T-cell (primary cell): ENCODE data around the gene HNRNPAB. TPM values are rescaled to one million over a fixed set of nuclear protein-coding genes. Genes with fewer than 3 reads are reported as not detected.

Experiments
- ATAC-seq, 4 experiments: fragments of 200-7000 bp in 3 of 4; fragments of 150-1000 bp in 1 of 4; cut with Tn5 transposase; replicated peaks in 1 of 4; 1 replicate in 3 of 4; 2 replicates in 1 of 4; pipeline ENCODE4 v1.10.0; 2021; ENCODE audit warnings: moderate library complexity in 3 of 4, mild to moderate bottlenecking in 2 of 4, moderate number of reproducible peaks in 1 of 4
- CTCF ChIA-PET, 2 donors: fragments of 300-600 bp; sonication (Branson Sonifier 250); formaldehyde crosslinking; loops; one replicate each; lab custom pipeline; 2022; ENCODE audit warnings: antibody characterized with exemption in 2 of 2; lab: Charles Lee
- POLR2A ChIA-PET, 2 donors: fragments of 300-600 bp; sonication (Branson Sonifier 250); formaldehyde crosslinking; loops; one replicate each; lab custom pipeline; 2022; ENCODE audit warnings: antibody characterized with exemption in 2 of 2; lab: Charles Lee
- DNase-seq, 35 experiments: peaks; one replicate each; pipeline versions ENCODE4 v3.0.0 to v3.0.0-alpha.2; 2013 to 2023
- H3K27ac ChIP-seq: one replicate; pipeline ENCODE4 v1.5.1; 2013; ENCODE audit warnings: low read length
- H3K27me3 ChIP-seq, 2 experiments: replicated peaks in 1 of 2; 1 replicate in 1 of 2; 2 replicates in 1 of 2; pipeline versions ENCODE4 v1.6.1 to v1.7.0; 2013; ENCODE audit warnings: low read length in 1 of 2, mixed read lengths in 1 of 2; ENCODE audit not compliant: control insufficient read depth in 2 of 2, insufficient read depth in 2 of 2; ENCODE audit errors: extremely low read depth in 1 of 2
- H3K36me3 ChIP-seq, 2 donors: 1 replicate in 1 of 2; 2 replicates in 1 of 2; pipeline versions ENCODE4 v1.6.1 to v1.7.0; 2013; ENCODE audit warnings: low read length in 1 of 2; ENCODE audit not compliant: control insufficient read depth in 2 of 2, insufficient read depth in 1 of 2; ENCODE audit errors: extremely low read depth in 1 of 2
- H3K4me1 ChIP-seq, 2 experiments: 1 replicate in 1 of 2; 2 replicates in 1 of 2; pipeline versions ENCODE4 v1.6.1 to v1.7.0; 2013; ENCODE audit warnings: low read length in 2 of 2, mixed read lengths in 1 of 2; ENCODE audit not compliant: insufficient read depth in 2 of 2, control insufficient read depth in 1 of 2; ENCODE audit errors: extremely low read depth in 1 of 2
- H3K4me3 ChIP-seq, 2 donors: 1 replicate in 1 of 2; 2 replicates in 1 of 2; pipeline versions ENCODE4 v1.5.1 to v1.7.0; 2013; ENCODE audit warnings: mild to moderate bottlenecking in 2 of 2, low read length in 1 of 2, moderate library complexity in 1 of 2; ENCODE audit not compliant: control insufficient read depth in 1 of 2; ENCODE audit errors: extremely low read depth in 1 of 2
- H3K9me3 ChIP-seq: 2 replicates; pipeline ENCODE4 v1.7.0; 2013
- H3K27ac Mint-ChIP-seq, 2 donors: one replicate each; pipeline ENCODE4 v1.8.0; 2020 to 2021; ENCODE audit warnings: mild to moderate bottlenecking in 2 of 2, mixed read lengths in 2 of 2
- H3K27me3 Mint-ChIP-seq, 2 donors: one replicate each; pipeline ENCODE4 v1.8.0; 2021 to 2022; ENCODE audit warnings: mixed read lengths in 2 of 2
- H3K36me3 Mint-ChIP-seq: one replicate; pipeline ENCODE4 v1.8.0; 2021; ENCODE audit warnings: mixed read lengths
- H3K4me1 Mint-ChIP-seq, 3 donors: one replicate each; pipeline ENCODE4 v1.8.0; 2020 to 2022; ENCODE audit warnings: mixed read lengths in 3 of 3, mild to moderate bottlenecking in 1 of 3
- H3K4me3 Mint-ChIP-seq, 3 donors: one replicate each; pipeline ENCODE4 v1.8.0; 2020 to 2022; ENCODE audit warnings: mild to moderate bottlenecking in 3 of 3, mixed read lengths in 3 of 3, moderate library complexity in 3 of 3
- H3K9me3 Mint-ChIP-seq, 3 donors: one replicate each; pipeline ENCODE4 v1.8.0; 2020 to 2022; ENCODE audit warnings: mixed read lengths in 3 of 3
- WGBS: methylation state at CpG from one replicate; pipeline ENCODE4 v1.1.5; 2013; ENCODE audit warnings: missing lambda C conversion rate; ENCODE audit not compliant: insufficient coverage; 5-methylcytosine and 5-hydroxymethylcytosine counted together
- total RNA-seq, 35 experiments: library from RNA in 6 of 35; stranded (reverse) in 6 of 35; fragments of 120-200 nt in 1 of 35; gene quantifications; one replicate each; pipeline versions ENCODE4 v1.2.1 to v1.2.4 and lab custom pipeline; 2013 to 2026

Gene HNRNPAB
- total RNA-seq, 5 donors from 2014 or later (not counting 1 experiment from before 2014, with no cell fraction given) = 78.8 to 89.2 (median 85.1) TPM

DNA sequence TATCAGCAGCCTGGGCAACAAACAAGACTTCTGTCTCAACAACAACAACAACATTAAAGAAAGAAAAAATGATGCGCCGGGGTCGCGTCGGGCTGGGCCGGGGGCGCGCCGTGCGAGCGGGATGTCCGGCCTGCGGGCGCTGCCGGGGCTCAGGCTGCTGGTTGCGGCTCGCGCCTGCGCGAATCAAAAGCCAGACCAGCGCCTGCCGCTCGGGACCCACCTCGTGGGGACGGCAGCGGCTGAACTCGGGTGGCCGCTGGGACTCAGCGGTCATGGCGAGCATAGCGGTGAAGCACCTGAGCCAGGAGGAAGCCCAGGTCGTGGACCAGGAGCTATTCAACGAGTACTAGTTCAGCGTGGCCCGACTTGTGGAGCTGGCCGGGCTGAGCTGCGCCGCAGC lies 38.8 kb upstream of the HNRNPAB start:
- no peak overlapping the region for H3K27ac Mint-ChIP-seq
- POLR2A ChIA-PET = no interaction called here

DNA sequence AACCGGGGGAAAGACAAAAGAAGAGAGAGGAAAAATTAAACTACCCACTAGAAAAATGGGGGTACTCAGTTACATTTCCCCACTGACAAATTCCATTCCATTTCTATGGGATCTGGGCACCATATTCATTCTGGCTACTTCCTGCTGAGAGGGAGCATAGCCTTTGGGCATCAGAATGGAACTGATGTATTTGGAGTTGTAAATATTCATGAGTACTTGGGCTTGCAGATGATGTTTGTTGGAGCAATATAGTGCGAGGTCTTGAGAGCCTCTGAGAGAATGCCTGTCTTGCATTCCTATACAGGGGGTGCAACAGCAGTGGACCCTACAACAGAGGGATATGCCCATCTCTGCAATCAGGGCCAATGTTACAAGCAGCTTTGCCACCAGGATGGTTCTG lies 33.9 kb upstream of the HNRNPAB start:
- ChIA-PET CTCF (no interaction called here), POLR2A (no interaction called here)
- Mint-ChIP-seq H3K9me3 (no peaks in the 10 kb centered on the region), H3K27me3 (no peaks in the 10 kb centered on the region), H3K27ac (no peak overlapping the region), H3K4me3 (no peak overlapping the region), H3K36me3 (no peaks in the 10 kb centered on the region), H3K4me1 (no peaks in the 10 kb centered on the region)
- WGBS = 100% methylated on average over 1 of the region's 2 CpGs
- no peak overlapping the region for H3K27ac ChIP-seq
- H3K4me3 ChIP-seq = no peak overlapping the region
- H3K36me3 ChIP-seq = no peaks in the 10 kb centered on the region
- DNase-seq = no peak
- H3K9me3 ChIP-seq = no peaks in the 10 kb centered on the region
- peaks cover 0 to 5% of the 10 kb centered on the region in 2 experiments for H3K27me3 ChIP-seq
- H3K4me1 ChIP-seq = no peaks in the 10 kb centered on the region
- ATAC-seq = no peak

More for the DNA sequence above, 38.8 kb upstream of the HNRNPAB start:
- Histone ChIP-seq H3K4me3 (no peak overlapping the region), H3K9me3 (no peaks in the 10 kb centered on the region), H3K36me3 (no peaks in the 10 kb centered on the region), H3K27ac (no peak overlapping the region), H3K27me3 (peaks cover 0 to 31% of the 10 kb centered on the region in 2 experiments), H3K4me1 (peaks cover 0 to 8% of the 10 kb centered on the region in 2 experiments)
- H3K4me3 Mint-ChIP-seq = no peak overlapping the region
- WGBS = 75% methylated on average over 38 of the region's 38 CpGs
- no peak for DNase-seq
- peaks cover 6 to 13% (median 9%) of the 10 kb centered on the region in 3 donors for H3K4me1 Mint-ChIP-seq
- CTCF ChIA-PET = no interaction called here
- ATAC-seq = no peak
- no peaks in the 10 kb centered on the region for H3K9me3 Mint-ChIP-seq
- peaks cover 10 to 26% of the 10 kb centered on the region in 2 donors for H3K27me3 Mint-ChIP-seq
- no peaks in the 10 kb centered on the region for H3K36me3 Mint-ChIP-seq

DNA sequence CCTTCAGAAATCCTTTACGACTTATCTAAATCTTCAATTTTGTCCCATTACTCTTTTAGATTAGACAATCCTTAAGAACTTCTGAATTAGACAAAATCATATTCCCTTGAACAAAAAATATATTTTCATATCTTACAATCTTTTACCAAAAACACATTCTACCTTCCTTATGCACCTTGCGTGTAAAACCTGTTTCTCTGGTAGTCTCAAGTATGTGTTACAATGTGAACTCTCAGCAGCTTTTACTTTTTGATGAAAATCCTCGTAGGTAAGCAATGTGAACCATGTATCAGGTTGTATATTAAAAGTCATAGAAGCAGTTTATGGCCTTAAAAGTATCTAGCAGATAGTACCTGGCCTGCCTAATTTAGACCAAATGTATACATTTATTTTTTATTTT lies 29.9 kb upstream of the HNRNPAB start:
- 100% methylated on average over 1 of the region's 3 CpGs for WGBS
- H3K36me3 Mint-ChIP-seq = no peaks in the 10 kb centered on the region
- ATAC-seq = no peak
- POLR2A ChIA-PET = no interaction called here
- H3K27me3 ChIP-seq = no peaks in the 10 kb centered on the region
- H3K27ac Mint-ChIP-seq = no peak overlapping the region
- CTCF ChIA-PET = interaction anchor here in 1 of 2 donors (0.7 kb wide), 1 partner anchor 11 kb away, joined by 3 read pairs; no protein-coding TSS in a partner anchor
- H3K27ac ChIP-seq = no peak overlapping the region
- peaks cover 5 to 6% of the 10 kb centered on the region in 2 donors for H3K27me3 Mint-ChIP-seq
- no peak for DNase-seq
- H3K4me3 Mint-ChIP-seq = no peak overlapping the region
- H3K4me1 Mint-ChIP-seq = no peaks in the 10 kb centered on the region
- no peaks in the 10 kb centered on the region for H3K9me3 Mint-ChIP-seq
- H3K36me3 ChIP-seq = no peaks in the 10 kb centered on the region
- no peaks in the 10 kb centered on the region for H3K9me3 ChIP-seq
- no peak overlapping the region for H3K4me3 ChIP-seq
- no peaks in the 10 kb centered on the region for H3K4me1 ChIP-seq

DNA sequence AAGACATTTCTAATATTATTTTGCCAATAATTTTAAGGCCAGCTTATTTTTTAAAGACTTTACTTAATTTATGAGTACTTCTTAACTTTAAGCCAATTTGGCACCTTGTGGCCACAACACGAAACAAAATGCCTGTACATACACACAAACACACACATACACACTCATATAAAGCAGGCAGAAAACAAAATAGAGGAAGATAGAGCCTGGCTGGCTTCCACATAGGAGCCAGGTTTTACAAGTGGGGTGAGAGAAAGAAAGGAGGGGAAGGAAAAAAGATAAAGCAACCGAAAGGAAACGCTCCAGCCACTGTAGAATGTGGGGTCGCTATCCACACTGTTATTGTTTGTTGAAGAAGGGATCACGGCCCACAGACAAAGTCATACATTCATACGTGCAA lies 27.5 kb upstream of the HNRNPAB start:
- ChIA-PET CTCF (no interaction called here), POLR2A (no interaction called here)
- Mint-ChIP-seq H3K4me1 (no peaks in the 10 kb centered on the region), H3K9me3 (no peaks in the 10 kb centered on the region), H3K4me3 (no peak overlapping the region), H3K27me3 (peaks cover 9 to 12% of the 10 kb centered on the region in 2 donors), H3K27ac (no peak overlapping the region), H3K36me3 (no peaks in the 10 kb centered on the region)
- no peak for DNase-seq
- WGBS = 88% methylated on average over 4 of the region's 6 CpGs
- no peaks in the 10 kb centered on the region for H3K4me1 ChIP-seq
- H3K36me3 ChIP-seq = no peaks in the 10 kb centered on the region
- H3K27me3 ChIP-seq = no peaks in the 10 kb centered on the region
- H3K9me3 ChIP-seq = no peaks in the 10 kb centered on the region
- H3K4me3 ChIP-seq = no peak overlapping the region
- no peak for ATAC-seq
- H3K27ac ChIP-seq = no peak overlapping the region

DNA sequence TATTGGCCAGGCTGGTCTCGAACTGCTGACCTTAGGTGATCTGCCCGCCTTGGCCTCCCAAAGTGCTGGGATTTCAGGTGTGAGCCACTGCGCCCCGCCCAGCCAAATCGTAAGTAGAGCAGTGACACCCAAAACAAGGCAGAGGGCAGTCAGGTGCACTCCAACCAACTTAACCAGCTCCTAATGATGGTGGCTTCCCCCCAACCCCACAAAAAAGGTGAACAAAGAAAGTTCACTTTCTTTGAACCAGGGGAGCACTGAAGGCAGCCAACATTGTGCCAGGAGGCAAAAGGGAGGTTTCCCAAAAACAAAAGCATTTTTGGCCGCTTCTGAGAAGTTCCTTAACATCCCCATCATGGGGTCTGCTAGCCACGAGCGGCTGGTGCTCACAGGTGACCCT lies 26.8 kb upstream of the HNRNPAB start:
- Histone ChIP-seq H3K36me3 (no peaks in the 10 kb centered on the region), H3K4me1 (peaks cover 0 to 2% of the 10 kb centered on the region in 2 experiments), H3K9me3 (no peaks in the 10 kb centered on the region), H3K27ac (no peak overlapping the region), H3K27me3 (no peaks in the 10 kb centered on the region), H3K4me3 (no peak overlapping the region)
- Mint-ChIP-seq H3K4me3 (no peak overlapping the region), H3K27me3 (peaks cover 9 to 12% of the 10 kb centered on the region in 2 donors), H3K27ac (no peak overlapping the region), H3K36me3 (no peaks in the 10 kb centered on the region), H3K4me1 (peaks cover 7% of the 10 kb centered on the region in 3 donors), H3K9me3 (no peaks in the 10 kb centered on the region)
- DNase-seq (no peak), ATAC-seq (no peak)
- 83% methylated on average over 5 of the region's 8 CpGs for WGBS
- ChIA-PET POLR2A (no interaction called here), CTCF (no interaction called here)

DNA sequence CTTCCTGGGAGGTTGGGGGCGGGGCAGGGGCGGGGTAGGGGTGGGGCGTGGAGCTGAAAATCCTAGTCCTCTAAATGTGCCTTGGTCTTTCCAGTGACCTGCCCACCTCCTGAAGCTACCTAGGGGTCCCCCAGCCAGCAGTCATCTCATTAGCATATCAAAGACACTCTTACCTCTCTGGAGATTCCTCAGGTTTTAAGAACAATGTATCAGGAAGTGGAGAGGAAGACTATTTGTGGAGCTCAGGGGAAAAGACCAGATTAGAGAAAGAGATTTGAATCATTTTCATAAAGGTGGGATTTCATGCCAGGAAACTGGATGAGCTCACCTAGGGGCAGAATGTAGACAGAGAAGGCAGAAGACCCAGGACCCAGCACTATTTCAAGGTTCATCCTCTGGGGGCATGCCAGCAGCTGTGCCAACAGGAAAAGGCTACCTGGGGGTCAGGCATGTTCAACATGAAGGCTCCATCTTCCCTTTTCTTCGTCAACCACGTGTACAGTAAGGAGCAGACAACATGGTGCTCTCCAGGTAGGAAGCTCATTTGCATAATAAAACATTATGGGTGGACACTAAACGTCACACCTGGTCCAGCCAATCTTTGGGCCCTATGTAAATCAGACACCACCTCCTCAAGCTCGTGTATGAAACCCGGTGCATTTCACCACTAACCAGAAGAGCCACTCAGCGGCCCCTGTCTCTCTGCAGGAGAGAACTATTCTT lies 24.0 kb upstream of the HNRNPAB start:
- Mint-ChIP-seq H3K36me3 (no peaks in the 10 kb centered on the region), H3K4me1 (peaks cover 7 to 8% (median 7%) of the 10 kb centered on the region in 3 donors), H3K27ac (no peak overlapping the region), H3K9me3 (no peaks in the 10 kb centered on the region), H3K27me3 (peaks cover 9 to 12% of the 10 kb centered on the region in 2 donors), H3K4me3 (no peak overlapping the region)
- no peak for ATAC-seq
- no peak for DNase-seq
- Histone ChIP-seq H3K4me1 (peaks cover 0 to 2% of the 10 kb centered on the region in 2 experiments), H3K36me3 (no peaks in the 10 kb centered on the region), H3K9me3 (no peaks in the 10 kb centered on the region), H3K4me3 (no peak overlapping the region), H3K27ac (no peak overlapping the region), H3K27me3 (no peaks in the 10 kb centered on the region)
- ChIA-PET POLR2A (interaction anchor here in 1 of 2 donors (0.5 kb wide), 1 partner anchor 39 kb away, joined by 4 read pairs; no protein-coding TSS in a partner anchor), CTCF (no interaction called here)
- 90% methylated on average over 2 of the region's 9 CpGs for WGBS
